Fibroblast of skin of right quadriceps (primary cell): ENCODE data around the gene RETN.

ENCODE experiments used
- DNase-seq: peaks from one replicate; pipeline ENCODE4 v3.0.0-alpha.2; 2013

RETN gene, protein sequence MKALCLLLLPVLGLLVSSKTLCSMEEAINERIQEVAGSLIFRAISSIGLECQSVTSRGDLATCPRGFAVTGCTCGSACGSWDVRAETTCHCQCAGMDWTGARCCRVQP

DNA sequence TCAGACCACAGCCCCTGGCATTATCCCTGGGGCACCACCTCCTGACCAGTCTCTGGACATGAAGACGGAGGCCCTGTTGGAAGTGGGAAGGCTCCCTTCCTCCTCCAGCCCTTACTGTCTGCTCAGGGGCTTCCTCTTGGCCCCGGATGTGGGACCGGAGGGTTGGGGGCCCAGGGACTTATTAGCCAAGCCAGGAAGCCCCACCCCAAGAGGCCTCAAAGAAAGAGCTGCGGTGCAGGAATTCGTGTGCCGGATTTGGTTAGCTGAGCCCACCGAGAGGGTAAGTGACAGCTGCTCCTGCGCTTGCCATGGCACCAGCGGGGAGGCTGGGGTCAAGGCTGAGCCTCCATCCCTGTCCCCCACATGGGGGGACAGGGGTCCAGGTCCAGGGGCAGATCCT, at the start of gene RETN:
Gene RETN, plus strand, starts transcription at position 208 of the 400 bp plus-strand sequence. CDS start 278 bp downstream, outside the sequence.
- DNase-seq = no peak

DNA sequence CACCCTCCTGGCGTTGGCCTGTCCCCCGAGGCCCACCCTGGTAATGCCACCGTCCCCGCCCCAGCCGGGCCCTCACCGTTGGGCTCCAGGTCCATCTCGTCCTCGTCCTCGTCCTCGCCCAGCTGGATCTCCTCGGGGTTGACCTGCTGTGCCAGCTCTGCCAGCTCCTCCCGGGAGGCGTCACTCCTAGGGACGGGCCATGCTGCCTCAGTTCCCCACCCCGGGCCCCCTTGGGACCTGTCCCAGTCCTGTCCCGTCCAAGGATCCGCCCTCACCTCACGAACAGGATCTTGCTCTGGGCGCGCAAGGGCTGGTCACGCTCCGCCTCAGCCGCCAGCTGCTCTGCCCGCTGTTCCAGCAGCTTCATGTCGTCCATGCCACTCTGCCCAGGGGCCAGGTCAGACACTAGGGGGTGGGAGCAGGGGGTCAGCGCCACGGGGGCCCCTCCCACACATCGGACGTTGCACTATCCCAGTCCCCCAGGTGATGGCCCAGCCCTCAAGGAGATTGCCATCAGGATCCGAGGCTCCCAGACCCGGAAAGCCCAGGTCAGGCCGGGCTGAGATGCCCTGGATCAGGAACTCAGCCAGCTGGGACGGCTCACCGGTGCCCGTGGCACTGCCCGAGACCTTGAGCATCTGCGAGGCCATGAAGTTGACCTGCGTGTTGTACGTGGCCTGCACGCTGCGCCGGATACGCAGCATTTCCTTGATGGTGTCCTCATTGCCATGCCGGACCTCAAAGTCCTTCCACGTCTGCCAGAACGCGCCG, 49.0 kb upstream of the RETN start:
- no peak for DNase-seq

DNA sequence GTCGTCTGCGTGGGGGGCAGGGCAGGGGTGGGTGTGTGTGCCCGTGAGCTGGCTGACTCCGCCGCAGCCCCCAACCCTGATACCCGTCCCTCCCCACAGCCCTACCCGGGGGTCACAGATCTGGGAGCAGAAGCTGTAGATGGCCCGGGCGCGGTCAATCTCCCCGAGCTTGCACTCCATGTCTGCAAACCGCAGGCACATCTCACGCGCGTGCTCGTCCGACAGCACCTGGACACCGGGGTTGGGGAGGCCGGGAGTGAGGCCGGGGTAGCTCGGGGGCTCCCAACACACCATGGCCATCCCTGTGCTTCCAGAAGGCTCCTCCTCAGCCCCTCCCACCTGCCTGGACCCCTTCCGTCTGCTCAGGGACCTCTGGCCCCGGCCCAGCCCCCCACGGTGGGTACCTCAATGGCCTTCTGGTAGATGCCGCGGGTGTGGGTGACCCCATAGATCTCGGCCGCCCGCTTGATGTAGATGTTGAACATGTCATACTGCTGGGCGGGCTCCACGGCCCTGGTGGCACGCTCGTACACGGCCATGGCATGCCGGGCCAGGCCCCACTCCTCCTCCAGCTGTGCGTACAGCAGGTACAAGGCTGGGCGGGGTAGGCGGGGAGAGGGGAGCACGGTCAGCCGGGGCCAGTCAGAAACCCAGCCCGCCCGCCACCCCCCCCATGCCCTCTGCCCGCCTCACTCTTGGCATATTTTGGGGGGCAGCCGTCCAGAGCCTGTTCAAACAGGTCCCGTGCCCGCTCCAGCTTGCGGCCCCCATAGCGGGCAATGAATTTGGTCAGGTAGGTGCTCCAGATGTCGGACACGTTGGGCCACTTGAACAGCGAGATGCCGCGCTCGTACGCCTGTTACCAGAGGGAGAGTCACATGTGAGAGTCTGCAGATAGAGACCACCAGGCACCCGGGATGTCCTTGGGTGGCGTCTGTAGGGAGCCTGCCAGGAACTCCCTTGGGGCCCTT, 48.1 kb upstream of the RETN start:
- DNase-seq = no peak

DNA sequence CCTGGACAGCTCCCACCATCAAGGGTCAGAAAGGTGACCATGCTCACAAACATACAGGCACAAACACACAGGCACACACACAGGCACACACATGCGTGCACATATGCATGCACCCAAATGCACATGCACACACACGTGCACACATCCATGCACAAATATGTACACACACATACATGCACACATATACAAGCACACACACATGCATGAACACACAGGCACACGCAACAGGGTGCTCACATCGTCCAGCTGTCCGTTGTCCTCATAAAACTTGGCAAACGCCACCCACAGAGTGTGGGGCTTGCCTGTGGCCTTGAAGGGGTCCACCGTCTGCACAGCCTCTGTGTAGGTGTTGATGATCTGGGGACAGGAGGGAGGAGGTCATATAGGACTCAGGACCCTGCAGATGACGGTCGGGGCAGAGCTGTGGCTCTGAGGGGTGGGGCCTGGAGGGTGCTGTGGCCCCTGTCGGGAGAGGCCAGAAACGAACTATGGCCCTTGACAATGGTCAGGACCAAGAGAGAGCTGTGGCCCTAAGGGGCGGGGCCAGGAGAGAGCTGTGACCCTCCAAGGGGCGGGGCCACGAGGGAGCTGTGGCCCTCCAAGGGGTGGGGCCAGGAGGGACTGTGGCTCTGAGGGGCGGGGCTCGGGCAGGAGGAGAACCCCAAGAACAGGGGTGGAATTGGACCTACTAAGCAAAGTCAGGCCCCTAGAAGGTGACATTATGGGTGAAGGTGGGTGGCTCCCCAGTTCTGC, 45.7 kb upstream of the RETN start:
- no peak for DNase-seq

DNA sequence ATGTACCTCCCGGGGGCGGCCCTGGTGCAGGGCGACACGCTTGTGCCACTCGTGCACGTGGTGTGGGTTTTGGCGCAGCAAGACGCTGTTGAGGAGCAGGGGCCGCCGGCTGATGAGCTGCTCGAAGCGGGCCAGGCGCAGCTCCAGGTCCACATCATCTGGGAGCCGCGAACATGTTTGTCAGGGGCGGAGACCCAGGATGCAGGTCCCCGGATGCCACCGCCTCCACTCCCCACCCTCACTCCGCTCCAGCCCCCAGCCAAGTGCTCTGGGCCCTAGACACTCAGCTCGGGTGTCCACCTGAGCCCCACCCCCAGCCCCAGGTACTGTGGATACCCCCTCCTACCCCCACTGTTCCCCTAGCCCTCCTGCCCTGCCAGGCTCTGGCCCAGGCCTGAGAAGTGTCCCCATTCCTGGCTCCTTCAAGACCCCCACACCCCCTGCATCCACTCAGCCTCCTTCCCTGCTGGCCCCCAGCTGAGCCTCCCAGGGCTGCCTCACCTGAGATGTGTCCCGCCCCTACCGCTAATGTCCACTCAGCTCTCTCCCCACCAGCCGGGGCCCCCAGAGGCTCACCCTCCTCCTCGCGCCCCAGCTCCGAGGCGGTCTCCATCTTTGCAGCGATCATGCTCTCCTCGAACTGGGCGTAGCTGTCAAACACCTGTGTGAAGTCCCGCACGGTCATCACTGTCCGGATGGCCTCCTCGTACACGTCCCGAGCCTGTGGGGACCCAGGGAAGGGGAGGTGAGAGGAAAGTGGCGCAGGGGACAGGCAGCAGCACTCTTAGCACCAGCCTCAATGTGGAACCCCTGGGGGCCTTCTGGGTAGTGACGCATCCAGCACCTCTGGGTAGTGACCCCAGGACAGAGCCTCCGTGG, 44.9 kb upstream of the RETN start:
- no peak for DNase-seq

DNA sequence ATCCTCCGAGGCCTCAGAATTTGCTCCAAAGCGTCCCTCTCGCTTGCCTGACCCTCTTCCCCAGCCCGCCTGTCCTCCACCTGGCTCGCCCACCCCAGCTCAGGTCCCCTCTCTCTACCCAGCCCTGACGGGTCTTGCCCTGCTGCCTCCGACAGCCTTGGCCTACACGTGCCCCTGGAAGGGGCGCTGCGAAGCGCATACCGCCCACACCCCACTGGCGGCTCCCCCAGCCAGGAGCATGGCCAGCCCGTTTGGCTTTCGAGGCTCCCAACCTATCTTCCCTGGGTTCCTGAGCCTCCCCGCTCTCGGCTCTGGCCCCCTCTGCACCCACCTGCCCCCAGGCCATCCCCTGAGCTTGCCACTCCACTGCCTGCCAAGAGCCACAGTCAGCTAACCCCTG, 44.0 kb upstream of the RETN start:
- no peak for DNase-seq

DNA sequence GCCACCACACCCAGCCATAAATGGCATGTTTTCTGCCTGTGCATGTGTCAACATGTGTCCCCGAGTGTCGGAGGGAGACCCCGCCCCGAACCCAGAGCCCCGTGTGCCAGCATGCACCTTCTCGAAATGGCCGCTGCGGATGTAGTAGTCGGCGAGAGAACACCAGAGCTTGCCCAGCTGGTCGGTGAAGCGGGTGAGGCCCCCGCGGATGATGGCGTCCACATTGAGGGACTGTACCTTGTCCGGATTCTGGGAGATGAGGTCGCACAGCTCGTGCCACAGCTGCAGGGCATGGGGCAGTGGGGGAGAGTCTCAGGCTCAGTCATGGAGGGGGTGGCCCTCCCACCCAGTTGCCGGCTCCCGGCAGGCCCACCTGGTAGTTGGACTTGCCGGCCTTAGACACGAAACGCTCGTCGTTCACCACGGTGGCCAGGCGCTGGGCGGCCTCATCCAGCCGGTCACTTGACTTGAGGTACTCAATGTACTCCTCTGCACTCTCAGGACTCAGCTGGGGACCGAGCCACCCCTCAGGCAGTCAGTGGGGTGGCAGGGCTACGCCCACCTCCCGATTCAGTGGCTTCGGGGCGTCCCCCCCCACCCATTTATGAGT, 43.0 kb upstream of the RETN start:
- no peak for DNase-seq

DNA sequence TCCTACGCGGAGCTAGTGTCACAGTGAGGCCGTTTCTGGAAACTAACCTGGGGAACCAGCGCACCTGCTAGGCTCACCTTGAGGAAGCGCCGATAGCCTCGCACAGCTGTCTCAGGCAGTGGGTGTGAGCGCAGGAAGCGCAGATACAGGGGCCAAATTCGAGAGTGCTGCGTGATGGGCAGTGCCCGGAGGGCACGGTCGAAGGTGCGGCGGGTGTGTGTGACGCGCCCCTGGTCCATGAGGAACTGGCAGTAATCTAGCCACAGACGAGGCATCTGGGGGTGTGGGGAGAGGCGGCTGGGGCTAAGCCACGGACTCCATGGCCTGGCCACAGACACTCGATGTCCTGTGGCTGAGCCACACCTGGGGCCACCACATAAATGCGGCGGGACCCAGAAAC, 41.7 kb upstream of the RETN start:
- no peak for DNase-seq

DNA sequence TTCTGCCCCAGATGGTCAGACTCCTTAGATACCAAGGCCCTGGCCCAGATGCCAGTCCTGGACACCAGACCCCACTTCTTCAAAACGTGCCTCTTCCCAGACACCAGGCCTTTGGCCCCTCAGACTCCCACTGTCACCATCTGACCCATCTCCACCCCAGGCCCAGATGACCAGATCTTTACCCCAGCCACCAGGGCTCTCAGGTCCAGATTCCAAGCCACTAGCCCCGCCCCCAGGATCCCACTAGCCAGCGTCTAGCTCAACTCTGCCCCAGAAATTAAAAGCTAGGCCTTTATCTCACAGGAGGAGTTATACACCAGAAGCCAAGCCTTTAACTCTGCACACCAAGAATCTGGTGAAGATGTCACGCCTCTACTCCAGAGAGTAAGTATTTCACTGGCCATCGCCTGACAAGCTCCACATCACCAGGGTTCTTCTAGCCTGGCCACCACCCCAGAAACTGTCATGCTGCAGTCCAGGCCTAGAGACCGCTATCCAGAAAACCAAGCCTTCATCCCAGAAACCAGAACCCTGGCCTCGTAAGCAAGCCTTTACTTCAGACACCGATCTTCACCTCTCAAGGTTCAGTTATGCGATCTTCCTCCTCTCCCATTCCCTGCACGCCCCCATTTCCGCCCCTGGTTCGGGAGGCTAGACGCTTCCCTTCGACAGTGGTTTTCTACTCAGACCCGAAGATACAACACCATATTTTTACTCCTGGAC, 40.1 kb upstream of the RETN start:
- DNase-seq = no peak

DNA sequence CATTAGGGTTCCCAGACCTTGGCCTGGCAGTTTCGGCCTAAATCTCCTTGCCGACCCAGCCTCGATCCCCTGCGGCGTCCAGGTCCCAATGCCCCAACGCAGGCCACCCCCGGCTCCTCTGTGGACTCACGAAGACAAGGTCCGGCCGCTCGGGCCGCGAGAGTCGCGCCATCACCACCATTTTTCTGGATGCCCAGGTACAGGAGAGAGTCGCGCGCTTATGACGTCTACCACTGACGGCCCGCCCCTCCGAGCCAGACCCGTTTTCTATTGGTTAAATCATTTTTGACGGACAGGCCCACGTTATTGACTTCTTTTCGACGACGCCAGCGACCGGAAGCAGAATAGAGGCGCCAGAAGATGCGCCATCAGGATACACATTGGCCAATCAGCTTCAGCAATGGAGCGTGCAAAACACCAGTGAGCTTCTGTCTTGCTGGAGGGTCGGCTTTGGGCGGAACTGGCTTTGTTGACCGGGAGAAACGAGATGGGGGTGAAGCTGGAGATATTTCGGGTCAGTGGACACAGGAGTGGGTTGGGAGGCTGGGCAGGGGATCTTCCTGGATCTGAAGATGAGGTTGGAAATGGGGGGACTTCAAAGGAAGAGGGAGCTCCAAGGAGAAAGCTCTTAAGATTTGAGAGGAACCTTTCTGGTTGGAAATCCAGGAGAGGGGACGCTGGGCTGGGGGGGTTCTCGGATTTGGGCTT, 39.3 kb upstream of the RETN start, which contains the start of the genes PET100 and XAB2:
Gene PET100, plus strand, starts transcription at position 447 of the 708 bp plus-strand sequence. Its CDS starts 41 bp downstream, at position 488.
Gene XAB2, minus strand, starts transcription at position 199 of the 708 bp plus-strand sequence. Its CDS starts 18 bp downstream, at position 181.
- DNase-seq = peak; percentile 99

DNA sequence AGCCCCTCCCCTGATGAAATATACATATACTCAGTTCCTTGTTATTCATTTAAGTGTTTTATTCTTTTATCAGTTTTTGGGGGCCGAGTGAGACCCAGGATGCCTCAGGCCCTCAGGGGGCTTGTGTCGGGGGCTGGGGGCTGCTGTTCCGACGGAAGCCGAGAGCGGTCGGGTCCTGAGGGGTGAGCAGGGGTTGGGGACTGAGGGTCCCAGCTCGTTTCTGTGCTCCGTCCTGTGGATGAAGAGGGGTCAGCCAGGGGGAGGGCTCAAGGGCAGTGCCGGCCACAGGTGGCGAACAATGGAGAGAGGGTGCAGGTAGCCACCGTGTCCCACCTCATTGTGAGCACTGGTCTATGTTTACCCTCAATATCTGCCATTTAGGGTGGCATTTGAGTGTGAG, 37.3 kb upstream of the RETN start:
- no peak for DNase-seq

DNA sequence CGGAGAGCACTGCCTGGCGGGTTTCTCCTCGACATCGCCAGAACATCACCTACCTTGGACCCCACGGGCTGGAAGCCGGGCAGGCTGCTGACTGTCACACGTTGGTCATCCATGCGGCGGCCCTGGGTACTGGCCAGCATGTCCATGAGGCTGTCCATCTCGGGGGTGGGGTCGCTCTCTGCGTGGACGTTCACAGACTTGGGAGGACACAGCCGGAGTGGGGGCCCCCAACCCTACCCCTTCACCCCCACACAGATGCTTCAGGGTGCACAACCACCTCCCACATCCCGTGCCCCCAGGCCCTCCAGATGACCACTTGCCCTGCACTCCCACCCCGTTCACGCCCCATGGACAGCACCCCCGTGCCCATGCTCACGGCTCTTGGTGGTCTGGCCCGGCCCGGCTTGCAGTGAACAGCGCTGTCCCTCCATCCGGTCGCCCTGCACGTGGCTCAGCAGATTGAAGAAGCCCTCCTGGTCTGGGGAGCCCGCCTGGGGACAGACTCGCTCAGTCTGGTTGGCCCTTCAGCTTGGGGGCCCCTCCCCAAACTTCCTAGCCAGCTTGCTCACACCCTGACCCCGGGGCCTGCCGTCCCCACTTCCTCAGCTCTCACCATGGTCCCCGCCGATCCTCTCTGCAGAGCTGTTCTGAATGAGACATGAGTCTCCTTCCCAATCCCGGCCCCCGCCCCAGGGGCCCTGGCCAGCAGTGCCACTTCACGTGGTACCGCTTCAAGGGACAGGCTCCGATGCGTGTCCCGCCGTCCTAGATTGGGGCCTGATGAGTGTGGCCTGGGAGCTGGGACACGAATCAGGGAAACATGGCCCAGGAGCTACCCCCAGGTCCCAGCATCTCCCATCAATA, 36.3 kb upstream of the RETN start:
- DNase-seq = no peak

DNA sequence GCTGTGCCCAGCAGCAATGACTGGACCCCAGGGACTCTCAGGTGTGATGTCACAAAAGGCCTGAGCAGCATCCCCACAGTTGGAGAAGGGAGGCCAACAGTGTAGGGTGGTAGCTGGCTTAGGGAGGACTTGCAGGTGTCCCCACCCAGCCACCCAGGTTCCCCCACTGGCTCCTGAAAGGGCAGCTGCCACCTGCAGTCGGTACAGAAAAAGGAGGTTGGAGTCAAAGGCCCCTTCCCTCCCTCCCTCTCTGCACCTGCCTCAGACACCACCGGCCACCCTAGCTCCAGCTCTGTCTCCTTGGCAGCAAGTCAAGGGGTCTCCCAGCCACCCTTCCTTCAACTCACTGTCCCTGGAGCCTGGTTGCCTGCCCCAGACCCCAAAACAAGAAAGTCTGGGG, 35.2 kb upstream of the RETN start, which contains the start of gene PCP2:
Gene PCP2, minus strand, starts transcription at position 22 of the 400 bp plus-strand sequence. CDS start 262 bp downstream, outside the sequence.
- no peak for DNase-seq

DNA sequence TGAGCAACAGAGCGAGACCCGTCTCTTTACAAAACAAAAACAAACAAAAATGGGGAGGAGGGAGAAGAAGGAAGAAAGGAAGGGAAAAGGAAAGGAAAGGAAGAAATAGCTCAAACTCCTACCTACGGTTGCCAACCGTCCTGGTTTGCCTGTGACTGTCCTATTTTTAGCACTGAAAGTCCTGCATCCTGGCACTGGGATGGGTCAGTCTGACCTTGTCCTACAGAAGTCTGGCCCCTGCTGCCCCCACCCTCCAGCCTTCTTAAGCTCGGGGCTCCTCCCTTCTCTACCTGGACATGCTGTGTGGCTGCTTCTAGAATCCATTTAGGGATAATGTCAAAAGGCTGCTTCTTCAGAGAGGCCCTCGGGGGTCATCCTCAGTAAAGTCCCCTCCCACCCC, 33.2 kb upstream of the RETN start:
- DNase-seq = no peak

DNA sequence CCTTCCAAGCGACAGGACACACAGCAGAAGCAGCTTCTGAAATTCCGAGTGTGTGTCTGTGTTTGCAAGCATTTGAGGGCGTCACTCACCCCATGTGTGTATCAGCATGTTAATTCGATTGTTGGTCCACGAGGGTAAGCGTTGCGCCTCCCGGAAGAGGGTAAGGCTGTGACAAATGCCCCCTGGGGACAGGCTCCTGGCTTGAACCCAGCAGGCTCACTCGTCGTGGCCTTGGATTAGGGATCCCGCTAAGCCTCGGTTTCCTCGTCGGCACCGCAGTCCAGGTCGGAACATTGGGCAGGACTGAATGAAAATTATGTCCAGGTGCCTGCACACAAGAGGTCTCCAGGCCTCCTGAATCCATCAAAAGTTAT, 32.5 kb upstream of the RETN start:
- DNase-seq = no peak

DNA sequence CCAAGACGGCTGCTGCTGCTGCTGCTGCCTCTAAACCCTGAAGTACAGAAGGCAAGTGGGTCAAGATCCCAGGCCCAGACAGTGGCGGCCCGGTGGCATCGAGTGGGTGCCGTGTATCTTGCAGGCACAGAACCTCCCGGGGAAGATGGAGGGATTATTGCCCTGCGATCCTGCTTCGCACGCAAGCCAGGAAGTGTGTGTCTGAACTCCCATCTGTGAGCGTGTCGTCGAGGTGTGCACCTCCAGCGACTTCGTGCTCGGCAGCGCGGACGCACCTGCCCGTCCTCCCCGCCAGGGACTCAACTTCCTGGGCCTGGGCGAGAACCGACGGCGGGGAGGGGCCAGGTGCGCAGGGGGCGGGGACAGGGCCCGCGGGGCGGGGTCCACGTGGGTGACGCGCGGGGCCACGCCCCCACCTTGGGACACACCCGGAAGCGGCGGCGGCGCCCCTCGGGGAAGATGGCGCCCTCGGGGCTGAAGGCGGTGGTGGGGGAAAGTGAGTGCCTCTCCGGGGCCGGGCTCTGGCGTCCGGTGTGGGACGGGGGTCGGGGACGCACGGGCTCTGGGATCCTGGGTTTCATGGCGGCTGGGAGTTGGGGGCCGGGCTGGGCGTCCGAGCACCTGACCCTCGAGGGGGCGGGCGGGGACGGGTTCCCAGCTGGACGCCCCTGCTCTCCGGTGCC, 32.0 kb upstream of the RETN start, which contains the start of gene STXBP2:
Gene STXBP2, plus strand, starts transcription at position 420 of the 683 bp plus-strand sequence. Its CDS starts 40 bp downstream, at position 460.
- DNase-seq = no peak

DNA sequence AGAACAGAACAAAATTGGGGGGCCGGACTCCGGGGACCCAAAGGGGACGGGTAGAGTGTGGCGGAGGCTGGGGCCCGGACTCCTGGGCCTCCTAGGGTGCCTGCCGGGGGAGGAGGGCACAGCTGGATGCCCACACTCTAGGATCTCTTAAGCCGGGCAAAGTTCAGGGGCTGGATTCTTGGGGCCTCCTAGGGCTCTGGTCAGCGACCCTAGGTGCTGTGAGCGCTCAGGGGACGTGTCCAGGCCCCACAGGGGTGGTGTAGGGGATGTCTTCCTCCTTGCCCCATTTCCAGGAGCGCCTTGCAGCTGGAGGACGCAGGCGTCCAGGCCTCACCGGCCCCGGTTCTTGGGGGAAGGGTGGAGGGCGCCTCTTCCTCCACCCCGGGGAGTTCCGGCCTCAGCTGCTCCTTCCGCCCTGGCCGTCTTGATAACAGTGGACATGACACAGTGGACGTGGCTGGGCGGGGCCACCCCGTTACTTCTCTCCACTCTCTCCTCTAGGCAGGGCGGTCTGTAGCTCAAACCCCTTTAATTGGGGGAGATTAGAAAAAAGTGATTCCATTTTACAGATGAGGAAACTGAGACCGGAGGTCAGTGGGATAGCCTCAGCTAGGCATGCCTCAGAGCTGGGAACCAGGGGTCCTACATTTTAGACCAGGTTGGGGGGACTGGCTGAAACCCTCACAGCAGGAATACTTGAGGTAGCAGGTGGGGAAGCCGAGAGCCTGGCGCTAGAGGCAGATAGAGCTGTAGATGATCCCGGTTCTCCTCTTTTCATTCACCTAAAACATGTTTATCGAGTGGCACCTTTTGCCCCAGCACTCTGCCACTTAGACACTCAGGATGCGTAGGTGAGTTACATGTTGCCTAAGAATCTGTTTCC, 31.2 kb upstream of the RETN start:
- no peak for DNase-seq
